SK-N-MC (cell line): ENCODE measurements around the gene PTPN7.
"Not testable (repeated sequence)": the region's sequence is repeated elsewhere in the genome, so short reads cannot be mapped to it uniquely, and the experiment has no call there.

Experiments used
- DNase-seq: peaks from one replicate; pipeline ENCODE4 v3.0.0-alpha.2; 2011; ENCODE audit warnings: low read depth, low spot score
- H3K27ac ChIP-seq: fragments of 200-600 bp; sonication (generic); 2 replicates; pipeline ENCODE4 v1.5.1; 2016; ENCODE audit warnings: mixed run types
- H3K36me3 ChIP-seq: fragments of 200-600 bp; sonication (generic); 2 replicates; pipeline ENCODE4 v1.6.1; 2017; ENCODE audit warnings: antibody characterized with exemption, low read length, mixed read lengths; ENCODE audit not compliant: insufficient read depth
- H3K4me3 ChIP-seq: fragments of 200-600 bp; sonication (generic); 2 replicates; pipeline ENCODE4 v1.5.1; 2016
- H3K9ac ChIP-seq: fragments of 200-600 bp; sonication (generic); 2 replicates; pipeline ENCODE4 v1.8.0; 2017; ENCODE audit warnings: mixed run types, mixed read lengths; ENCODE audit not compliant: insufficient read length
- H3K9me3 ChIP-seq: fragments of 200-600 bp; sonication (generic); 2 replicates; pipeline ENCODE4 v1.6.1; 2017; ENCODE audit warnings: low read depth, mild to moderate bottlenecking, antibody characterized with exemption, low read length, moderate library complexity, mixed read lengths
- EZH2 ChIP-seq: fragments of 200-600 bp; sonication (generic); IDR thresholded peaks from one replicate; pipeline ENCODE4 v1.6.1; 2017; ENCODE audit warnings: antibody characterized with exemption
- FOXP2 ChIP-seq: optimal IDR thresholded peaks from 2 replicates; pipeline ENCODE3; 2011; ENCODE audit warnings: mild to moderate bottlenecking, moderate library complexity; ENCODE audit not compliant: insufficient read depth; ENCODE audit errors: extremely low read length, control extremely low read depth
- POLR2AphosphoS5 ChIP-seq: IDR thresholded peaks from 2 replicates; pipeline ENCODE4 v1.6.1; 2012; ENCODE audit warnings: mild to moderate bottlenecking, low read depth, low read length, borderline replicate concordance

Gene PTPN7

DNA sequence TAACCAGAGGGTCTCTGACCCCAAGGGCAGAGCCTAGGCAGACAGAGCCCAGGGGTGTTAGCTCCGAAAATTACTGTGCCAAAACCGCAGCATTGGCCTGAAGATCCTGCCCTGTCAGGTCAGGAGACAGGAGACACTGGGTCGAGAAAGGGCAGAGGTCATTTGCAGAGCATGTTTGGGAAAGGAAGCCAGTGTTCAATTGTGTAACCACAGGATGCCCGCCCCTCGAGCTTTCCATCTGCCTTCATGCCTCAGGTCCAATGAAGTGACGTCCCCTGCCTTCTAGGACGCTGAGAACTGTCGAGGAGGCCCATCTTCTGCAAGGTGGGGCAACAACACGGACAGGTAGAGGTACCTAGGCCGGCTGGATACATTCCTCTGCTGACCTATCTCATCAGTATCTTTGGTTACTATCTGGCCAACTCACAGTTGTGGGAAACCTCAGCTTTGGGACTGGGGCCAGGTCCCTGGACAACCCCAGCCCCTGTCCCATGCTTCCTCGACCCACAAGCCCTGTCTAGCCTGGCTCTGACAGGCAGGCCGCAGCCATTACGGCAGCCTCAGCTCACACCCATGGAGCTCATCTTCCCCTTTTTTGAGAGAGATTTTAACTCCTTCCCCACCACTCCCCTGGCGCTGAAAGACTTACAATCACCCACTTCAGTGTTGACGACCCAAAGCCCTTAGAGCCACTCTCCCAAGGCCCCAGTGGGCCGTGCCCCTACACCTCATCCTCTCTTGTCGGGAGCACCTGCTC is 17.2 kb downstream of the PTPN7 start:
- DNase-seq = no peak
- Histone ChIP-seq H3K9ac (peak overlapping the region; percentile 84), H3K27ac (no peak overlapping the region), H3K4me3 (peak overlapping the region; percentile 78), H3K9me3 (no peaks in the 10 kb centered on the region), H3K36me3 (no peaks in the 10 kb centered on the region)
- TF ChIP-seq POLR2AphosphoS5 (no peak), FOXP2 (no peak), EZH2 (no peak)

DNA sequence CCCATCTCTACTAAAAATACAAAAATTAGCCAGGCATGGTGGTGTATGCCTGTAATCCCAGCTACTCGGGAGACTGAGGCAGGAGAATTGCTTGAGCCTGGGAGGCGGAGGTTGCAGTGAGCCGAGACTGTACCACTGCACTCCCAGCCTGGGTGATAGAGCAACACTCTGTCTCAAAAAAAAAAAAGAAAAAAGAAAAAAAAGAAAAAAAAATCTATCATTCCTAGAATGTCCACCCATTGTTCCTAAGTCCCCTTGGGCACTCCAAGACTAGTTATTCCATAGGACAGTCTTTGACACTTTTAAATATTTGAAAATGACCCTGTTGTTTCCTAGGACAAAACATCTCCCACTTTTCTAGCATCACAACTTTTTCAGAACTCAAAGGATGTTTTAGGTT is 18.9 kb downstream of the PTPN7 start:
- DNase-seq, H3K9ac ChIP-seq, H3K9me3 ChIP-seq, H3K27ac ChIP-seq, H3K36me3 ChIP-seq, H3K4me3 ChIP-seq: not testable (repeated sequence)

DNA sequence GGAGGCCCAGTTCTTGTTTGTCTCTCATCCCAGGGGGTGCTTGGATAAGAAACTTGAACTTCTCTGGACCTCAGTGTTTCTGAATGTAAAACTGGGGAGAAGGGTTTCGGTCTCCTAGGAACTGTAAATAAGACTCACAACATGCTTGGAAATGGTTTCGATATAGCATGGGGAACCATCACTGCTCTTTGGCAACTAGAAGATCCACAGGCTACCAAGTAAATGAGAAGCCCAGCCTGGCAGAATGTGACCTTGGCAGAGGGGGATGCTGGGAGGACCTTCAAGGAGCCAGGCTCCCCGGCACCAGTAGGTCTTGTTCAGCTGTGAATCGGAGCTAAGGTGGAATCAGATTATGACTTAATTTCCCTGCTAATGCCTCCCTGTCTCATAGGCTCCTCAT is 19.6 kb downstream of the PTPN7 start:
- no peaks in the 10 kb centered on the region for H3K9me3 ChIP-seq
- no peaks in the 10 kb centered on the region; the same call in 1 of the 2 replicates for H3K36me3 ChIP-seq
- H3K9ac ChIP-seq = peak overlapping the region; percentile 15
- H3K27ac ChIP-seq = no peak overlapping the region
- no peak for TF ChIP-seq FOXP2
- no peak for TF ChIP-seq EZH2
- TF ChIP-seq POLR2AphosphoS5 = no peak
- H3K4me3 ChIP-seq = no peak overlapping the region
- no peak for DNase-seq

DNA sequence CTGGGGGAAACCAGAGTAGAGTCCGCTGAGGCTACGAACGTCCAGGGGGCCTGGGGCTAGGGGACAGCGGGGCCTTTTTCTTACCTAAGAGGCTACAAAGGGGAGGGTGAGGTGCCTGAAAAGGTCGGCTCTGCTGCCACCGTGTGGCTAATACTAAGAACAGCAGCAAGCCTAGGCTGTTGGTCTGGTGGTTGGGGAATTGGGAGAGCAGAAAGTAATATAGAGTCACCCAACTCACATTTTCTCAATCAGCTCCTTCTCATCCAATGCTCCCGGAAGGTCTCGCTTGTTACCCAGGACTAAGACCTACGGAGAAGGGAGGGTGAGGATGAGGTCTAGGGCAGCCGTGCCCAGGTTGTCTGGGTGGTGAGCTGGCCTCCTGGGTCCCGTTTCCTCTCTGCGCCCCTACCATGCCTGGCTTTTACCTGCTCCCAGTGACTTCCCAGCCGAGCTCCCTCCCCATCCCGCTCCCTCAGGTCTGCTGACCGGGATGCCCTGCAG is 25.1 kb downstream of the PTPN7 start:
- H3K9ac ChIP-seq = no peak overlapping the region
- DNase-seq = no peak
- no peak overlapping the region for H3K4me3 ChIP-seq
- H3K36me3 ChIP-seq = peaks cover 20% of the 10 kb centered on the region; the same call in 1 of the 2 replicates
- no peak overlapping the region for H3K27ac ChIP-seq
- no peaks in the 10 kb centered on the region for H3K9me3 ChIP-seq
- TF ChIP-seq EZH2 (no peak), FOXP2 (no peak), POLR2AphosphoS5 (no peak)

DNA sequence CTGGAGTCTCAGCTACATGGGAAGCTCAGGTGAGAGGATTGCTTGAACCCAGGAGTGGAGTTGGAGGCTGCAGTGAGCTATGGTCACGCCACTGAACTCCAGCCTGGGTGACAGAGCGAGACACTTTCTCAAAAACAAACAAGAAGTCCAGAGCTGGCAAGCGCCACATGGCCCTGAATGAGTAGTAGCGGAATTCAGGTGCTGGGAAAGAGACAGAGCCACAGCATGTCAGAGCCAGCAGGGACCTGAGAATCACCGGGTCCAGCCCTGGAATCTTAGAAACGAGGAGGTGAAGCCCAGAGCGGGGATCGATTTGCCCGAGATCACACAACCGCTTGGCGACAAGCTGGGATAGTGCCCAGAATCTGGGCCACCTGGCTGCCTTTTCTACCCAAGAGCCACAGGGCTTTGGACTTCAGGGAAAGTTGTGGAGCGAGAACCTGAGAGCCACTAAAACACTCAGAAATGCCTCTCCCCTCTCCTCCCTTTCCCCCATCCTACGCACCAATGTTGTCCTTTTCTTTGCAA is 25.7 kb downstream of the PTPN7 start:
- H3K4me3 ChIP-seq = no peak overlapping the region
- peaks cover 20% of the 10 kb centered on the region; the same call in 1 of the 2 replicates for H3K36me3 ChIP-seq
- H3K9me3 ChIP-seq = no peaks in the 10 kb centered on the region
- no peak overlapping the region for H3K27ac ChIP-seq
- no peak overlapping the region for H3K9ac ChIP-seq
- no peak for DNase-seq
- TF ChIP-seq POLR2AphosphoS5 (no peak), FOXP2 (no peak), EZH2 (no peak)

DNA sequence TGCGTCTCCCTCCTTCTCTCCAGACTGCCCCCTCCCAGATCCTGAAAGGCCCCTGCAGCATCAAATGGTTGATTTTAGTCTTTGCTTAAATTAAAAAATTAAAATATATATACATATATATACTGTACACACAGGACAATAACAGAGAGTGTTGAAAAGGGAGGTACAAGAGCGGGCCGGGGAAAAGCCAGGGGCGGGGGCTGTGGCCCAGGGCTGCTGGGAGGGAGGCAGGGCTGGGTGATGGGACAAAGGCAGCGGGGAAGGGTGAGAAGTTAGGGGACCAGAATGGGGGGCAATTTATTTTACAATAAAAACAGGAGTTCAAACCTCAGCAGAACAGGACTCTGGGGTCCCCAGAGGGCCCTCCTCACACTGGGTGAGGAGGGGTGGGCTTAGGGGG is 26.4 kb downstream of the PTPN7 start:
- DNase-seq = no peak
- Histone ChIP-seq H3K27ac (no peak overlapping the region), H3K9me3 (no peaks in the 10 kb centered on the region), H3K4me3 (no peak overlapping the region), H3K9ac (no peak overlapping the region), H3K36me3 (peaks cover 20% of the 10 kb centered on the region; the same call in 1 of the 2 replicates)
- TF ChIP-seq EZH2 = no peak
- TF ChIP-seq FOXP2 = no peak
- TF ChIP-seq POLR2AphosphoS5 = no peak

DNA sequence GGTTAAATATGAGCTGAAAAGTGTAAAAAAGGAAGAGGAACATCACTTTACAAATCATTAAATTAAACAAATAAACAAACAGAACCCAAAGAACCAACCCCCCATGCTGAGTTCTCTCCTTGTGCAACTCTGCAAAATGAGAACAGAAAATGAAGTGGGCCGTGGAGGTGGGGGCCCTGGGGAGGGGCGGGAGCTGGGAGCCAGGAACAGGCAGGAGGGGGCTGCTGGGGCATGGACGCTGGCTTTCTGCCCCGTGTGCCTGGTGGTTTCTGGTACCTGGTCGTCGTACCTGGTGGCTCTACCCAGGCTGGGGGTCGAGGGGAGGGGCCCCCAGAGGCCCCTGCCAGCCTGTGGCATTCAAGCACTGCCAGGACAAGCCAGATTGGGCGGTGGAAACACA is 26.9 kb downstream of the PTPN7 start:
- DNase-seq = no peak
- H3K36me3 ChIP-seq = peaks cover 20% of the 10 kb centered on the region; the same call in 1 of the 2 replicates
- H3K27ac ChIP-seq = no peak overlapping the region

DNA sequence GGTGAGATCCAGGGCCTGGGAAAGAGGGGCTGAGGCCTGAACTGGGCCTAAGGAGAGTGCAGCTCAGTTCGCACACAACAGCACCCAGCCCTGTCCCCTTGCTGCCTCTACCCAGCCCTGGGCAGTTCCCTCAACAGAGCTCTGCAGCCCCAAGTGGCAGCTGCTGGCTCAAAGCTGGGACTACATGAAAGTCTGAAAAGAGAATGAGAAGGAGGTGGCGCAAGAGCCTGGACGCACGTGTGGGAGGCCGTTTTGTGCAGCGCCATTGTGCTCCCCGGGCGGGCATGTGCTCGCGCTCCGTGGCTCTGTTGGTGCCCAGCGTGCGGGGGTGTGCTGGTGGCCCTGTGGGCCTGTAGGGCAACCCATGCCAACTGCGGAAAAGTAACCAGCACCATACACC is 27.4 kb downstream of the PTPN7 start:
- TF ChIP-seq FOXP2 (no peak), EZH2 (no peak), POLR2AphosphoS5 (no peak)
- H3K9ac ChIP-seq = no peak overlapping the region
- no peaks in the 10 kb centered on the region for H3K9me3 ChIP-seq
- no peak for DNase-seq
- H3K36me3 ChIP-seq = peaks cover 20% of the 10 kb centered on the region; the same call in 1 of the 2 replicates
- H3K27ac ChIP-seq = no peak overlapping the region
- H3K4me3 ChIP-seq = no peak overlapping the region

More for the DNA sequence above, 26.9 kb downstream of the PTPN7 start:
- no peak overlapping the region for H3K4me3 ChIP-seq
- H3K9me3 ChIP-seq = no peaks in the 10 kb centered on the region
- H3K9ac ChIP-seq = no peak overlapping the region
- TF ChIP-seq POLR2AphosphoS5 (no peak), EZH2 (no peak), FOXP2 (no peak)
